WTC11 (cell line): ENCODE data around the gene MBD3L1. TPM values are rescaled to one million over a fixed set of nuclear protein-coding genes. Genes with fewer than 3 reads are reported as not detected.

Experiments used
- ATAC-seq: fragments of 200-7000 bp; cut with Tn5 transposase; 2 replicates; pipeline ENCODE4 v1.10.0; 2021; ENCODE audit warnings: mild to moderate bottlenecking, moderate library complexity
- CTCF ChIA-PET: fragments of 300-600 bp; sonication (Branson Sonifier 250); formaldehyde crosslinking; loops from one replicate; lab custom pipeline; 2021; ENCODE audit warnings: antibody characterized with exemption; lab: Charles Lee
- POLR2A ChIA-PET: fragments of 350-600 bp; sonication (Branson Sonifier 250); formaldehyde crosslinking; loops from one replicate; lab custom pipeline; 2021; ENCODE audit warnings: antibody characterized with exemption; lab: Charles Lee
- DNase-seq: peaks from one replicate; pipeline ENCODE4 v3.0.0; 2021; ENCODE audit warnings: low spot score
- H3K27ac Mint-ChIP-seq: 2 replicates; pipeline ENCODE4 v1.8.0; 2021; ENCODE audit warnings: mixed read lengths
- H3K27me3 Mint-ChIP-seq: 2 replicates; pipeline ENCODE4 v1.8.0; 2021; ENCODE audit warnings: low read depth, mild to moderate bottlenecking, moderate library complexity, mixed read lengths
- H3K36me3 Mint-ChIP-seq: 2 replicates; pipeline ENCODE4 v1.8.0; 2021; ENCODE audit warnings: mixed read lengths
- H3K4me1 Mint-ChIP-seq: 2 replicates; pipeline ENCODE4 v1.8.0; 2022; ENCODE audit warnings: mixed read lengths
- H3K4me3 Mint-ChIP-seq: 2 replicates; pipeline ENCODE4 v1.8.0; 2021; ENCODE audit warnings: mild to moderate bottlenecking, moderate library complexity, mixed read lengths
- H3K9me3 Mint-ChIP-seq: 2 replicates; pipeline ENCODE4 v1.8.0; 2021; ENCODE audit warnings: mixed read lengths
- AR ChIP-seq: fragments of 250-450 bp; sonication (Bioruptor Pico); IDR thresholded peaks from 2 replicates; pipeline ENCODE4 v1.9.0; 2021; ENCODE audit warnings: mild to moderate bottlenecking
- ETV6 ChIP-seq: sonication (generic); formaldehyde crosslinking; IDR thresholded peaks from 2 replicates; pipeline ENCODE4 v1.8.1; 2022; ENCODE audit warnings: mild to moderate bottlenecking, missing genetic modification reagents
- ZNF138 ChIP-seq: sonication (generic); formaldehyde crosslinking; conservative IDR thresholded peaks from 2 replicates; pipeline ENCODE4 v1.8.1; 2022; ENCODE audit warnings: mild to moderate bottlenecking, moderate library complexity, missing genetic modification reagents
- ZNF317 ChIP-seq: sonication (generic); formaldehyde crosslinking; IDR thresholded peaks from 2 replicates; pipeline ENCODE4 v1.8.1; 2023; ENCODE audit warnings: low read depth, mild to moderate bottlenecking, moderate library complexity, missing genetic modification reagents, borderline replicate concordance
- total RNA-seq: library from RNA; stranded (reverse); gene quantifications from 3 replicates; pipeline ENCODE4 v1.2.3, GENCODE V29; 2021
- TF ChIP-seq, protein P1 (sequence below): fragments of 250-450 bp; sonication (Bioruptor Pico); IDR thresholded peaks from 2 replicates; pipeline ENCODE4 v1.9.0; 2021; ENCODE audit warnings: mild to moderate bottlenecking, borderline replicate concordance
- TF ChIP-seq, protein P2 (sequence below): sonication (generic); formaldehyde crosslinking; conservative IDR thresholded peaks from 2 replicates; pipeline ENCODE4 v1.8.1; 2022; ENCODE audit warnings: mild to moderate bottlenecking, missing genetic modification reagents
- TF ChIP-seq, protein P3 (sequence below): fragments of 250-450 bp; sonication (Bioruptor Pico); conservative IDR thresholded peaks from 2 replicates; pipeline ENCODE4 v1.9.0; 2021; ENCODE audit warnings: mild to moderate bottlenecking

MBD3L1 gene
- total RNA-seq, 1 experiment from 2014 or later = not detected

DNA sequence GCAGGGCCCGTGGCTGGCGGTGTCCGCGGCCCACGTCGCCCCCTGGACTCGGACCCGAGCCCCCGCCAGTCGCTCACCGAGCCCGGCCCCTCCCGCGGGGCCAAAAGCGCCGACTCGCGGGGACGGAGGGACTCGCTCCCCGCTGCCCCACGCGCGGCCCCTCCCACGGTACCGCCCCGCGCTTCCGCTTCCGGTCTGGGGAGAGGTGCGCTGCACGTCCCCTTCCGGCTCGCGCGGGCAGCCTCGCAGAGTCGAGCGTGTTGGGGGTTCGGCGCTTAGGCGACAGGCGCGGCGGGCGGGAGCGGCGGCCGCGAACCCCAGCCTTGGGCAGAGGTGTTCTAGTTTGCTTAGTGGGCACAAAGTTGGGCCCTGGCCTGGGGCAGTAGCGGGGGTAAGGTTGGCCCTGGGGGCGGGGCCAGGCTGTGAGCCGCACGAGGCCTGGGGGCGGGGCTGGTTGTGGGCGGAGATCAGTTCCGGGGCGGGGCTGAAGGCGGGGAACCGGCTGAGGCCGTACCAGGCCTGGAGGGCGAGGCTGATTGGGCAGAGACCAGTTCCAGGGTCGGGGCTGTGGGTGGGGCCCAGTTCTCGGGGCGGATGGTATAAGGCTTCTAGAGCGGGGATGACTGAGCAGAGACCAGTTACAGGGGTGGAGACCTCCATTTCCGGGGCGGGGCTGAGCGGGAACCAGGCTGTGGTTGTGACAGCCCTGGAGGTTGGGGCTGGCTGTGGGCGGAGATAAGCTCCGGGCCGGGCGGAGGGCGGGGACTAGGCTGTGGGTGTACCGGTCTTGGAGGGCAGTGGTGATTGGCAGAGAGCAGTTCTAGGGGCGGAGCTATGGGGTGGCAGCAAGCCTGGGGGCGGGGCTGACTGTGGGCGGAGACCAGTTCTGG lies at the start of gene MBD3L1, which contains the start of gene ZNF558 (continued):
- TF ChIP-seq, protein P1, sequence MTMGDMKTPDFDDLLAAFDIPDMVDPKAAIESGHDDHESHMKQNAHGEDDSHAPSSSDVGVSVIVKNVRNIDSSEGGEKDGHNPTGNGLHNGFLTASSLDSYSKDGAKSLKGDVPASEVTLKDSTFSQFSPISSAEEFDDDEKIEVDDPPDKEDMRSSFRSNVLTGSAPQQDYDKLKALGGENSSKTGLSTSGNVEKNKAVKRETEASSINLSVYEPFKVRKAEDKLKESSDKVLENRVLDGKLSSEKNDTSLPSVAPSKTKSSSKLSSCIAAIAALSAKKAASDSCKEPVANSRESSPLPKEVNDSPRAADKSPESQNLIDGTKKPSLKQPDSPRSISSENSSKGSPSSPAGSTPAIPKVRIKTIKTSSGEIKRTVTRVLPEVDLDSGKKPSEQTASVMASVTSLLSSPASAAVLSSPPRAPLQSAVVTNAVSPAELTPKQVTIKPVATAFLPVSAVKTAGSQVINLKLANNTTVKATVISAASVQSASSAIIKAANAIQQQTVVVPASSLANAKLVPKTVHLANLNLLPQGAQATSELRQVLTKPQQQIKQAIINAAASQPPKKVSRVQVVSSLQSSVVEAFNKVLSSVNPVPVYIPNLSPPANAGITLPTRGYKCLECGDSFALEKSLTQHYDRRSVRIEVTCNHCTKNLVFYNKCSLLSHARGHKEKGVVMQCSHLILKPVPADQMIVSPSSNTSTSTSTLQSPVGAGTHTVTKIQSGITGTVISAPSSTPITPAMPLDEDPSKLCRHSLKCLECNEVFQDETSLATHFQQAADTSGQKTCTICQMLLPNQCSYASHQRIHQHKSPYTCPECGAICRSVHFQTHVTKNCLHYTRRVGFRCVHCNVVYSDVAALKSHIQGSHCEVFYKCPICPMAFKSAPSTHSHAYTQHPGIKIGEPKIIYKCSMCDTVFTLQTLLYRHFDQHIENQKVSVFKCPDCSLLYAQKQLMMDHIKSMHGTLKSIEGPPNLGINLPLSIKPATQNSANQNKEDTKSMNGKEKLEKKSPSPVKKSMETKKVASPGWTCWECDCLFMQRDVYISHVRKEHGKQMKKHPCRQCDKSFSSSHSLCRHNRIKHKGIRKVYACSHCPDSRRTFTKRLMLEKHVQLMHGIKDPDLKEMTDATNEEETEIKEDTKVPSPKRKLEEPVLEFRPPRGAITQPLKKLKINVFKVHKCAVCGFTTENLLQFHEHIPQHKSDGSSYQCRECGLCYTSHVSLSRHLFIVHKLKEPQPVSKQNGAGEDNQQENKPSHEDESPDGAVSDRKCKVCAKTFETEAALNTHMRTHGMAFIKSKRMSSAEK (CRISPR knock-in tag) = no peak

GRCh38 chr19:8794823-8795222 lies 37.4 kb upstream of the MBD3L1 start:
- Mint-ChIP-seq H3K27ac (no peak overlapping the region), H3K4me3 (no peak overlapping the region), H3K36me3 (peaks cover 34% of the 10 kb centered on the region), H3K27me3 (peaks cover 3% of the 10 kb centered on the region; the same call in 1 of the 2 replicates), H3K9me3 (peaks cover 45% of the 10 kb centered on the region), H3K4me1 (no peaks in the 10 kb centered on the region)
- ATAC-seq (no peak), DNase-seq (no peak)
- CTCF ChIA-PET = no interaction called here
- POLR2A ChIA-PET = no interaction called here
- no peak for TF ChIP-seq ZNF138 (CRISPR knock-in tag)
- TF ChIP-seq, protein P2, sequence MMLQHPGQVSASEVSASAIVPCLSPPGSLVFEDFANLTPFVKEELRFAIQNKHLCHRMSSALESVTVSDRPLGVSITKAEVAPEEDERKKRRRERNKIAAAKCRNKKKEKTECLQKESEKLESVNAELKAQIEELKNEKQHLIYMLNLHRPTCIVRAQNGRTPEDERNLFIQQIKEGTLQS = no peak
- TF ChIP-seq, protein P3, sequence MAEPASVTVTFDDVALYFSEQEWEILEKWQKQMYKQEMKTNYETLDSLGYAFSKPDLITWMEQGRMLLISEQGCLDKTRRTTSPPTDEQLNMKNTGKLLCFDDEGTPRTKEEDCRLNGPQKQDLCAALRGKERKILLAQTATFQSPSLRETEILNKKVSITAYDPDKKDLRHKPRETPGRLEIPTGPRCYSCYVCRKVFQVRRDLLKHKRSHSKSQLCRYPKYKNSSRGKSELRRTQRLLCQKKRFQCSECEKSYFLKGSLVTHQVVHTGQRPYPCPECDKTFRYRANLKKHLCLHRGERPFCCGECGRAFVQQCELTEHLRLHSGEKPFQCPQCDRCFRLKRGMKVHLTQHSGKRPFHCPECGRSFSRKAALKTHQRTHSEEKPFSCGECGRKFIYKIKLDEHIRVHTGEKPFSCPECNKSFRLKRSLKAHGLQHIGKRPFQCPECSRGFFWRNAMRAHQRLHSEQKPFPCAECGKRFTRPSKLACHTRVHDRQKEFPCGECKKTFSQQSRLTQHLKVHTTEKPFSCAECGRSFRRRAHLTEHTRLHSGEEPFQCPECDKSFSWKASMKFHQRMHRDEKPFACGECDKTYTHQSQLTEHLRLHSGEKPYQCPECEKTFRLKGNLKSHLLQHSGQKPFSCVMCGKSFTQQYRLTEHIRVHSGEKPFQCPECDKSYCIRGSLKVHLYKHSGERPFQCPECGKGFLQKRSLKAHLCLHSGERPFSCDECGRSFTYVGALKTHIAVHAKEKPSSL = no peak
- no peak for TF ChIP-seq AR (CRISPR knock-in tag)

DNA sequence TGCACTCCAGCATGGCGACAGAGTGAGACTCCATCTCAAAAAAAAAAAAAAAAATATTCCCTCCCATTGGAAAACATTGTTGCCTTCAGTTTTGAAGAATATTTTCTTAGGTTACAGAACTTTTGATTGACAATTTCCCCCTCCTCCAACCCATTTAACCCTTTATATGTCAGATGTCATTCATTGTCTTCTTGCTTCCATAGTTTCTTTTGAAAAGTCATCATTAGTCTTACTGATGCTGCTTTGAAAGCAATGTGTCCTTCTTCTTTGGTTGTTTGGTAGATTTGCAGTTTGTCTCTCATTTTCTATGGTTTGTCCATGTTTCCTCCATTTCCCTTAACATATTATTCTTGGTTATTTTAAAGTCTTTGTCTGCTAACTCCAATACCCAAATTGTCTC lies 25.5 kb upstream of the MBD3L1 start:
- ChIA-PET CTCF (no interaction called here), POLR2A (no interaction called here)
- no peak overlapping the region for H3K4me3 Mint-ChIP-seq
- peaks cover 27% of the 10 kb centered on the region for H3K27me3 Mint-ChIP-seq
- TF ChIP-seq ETV6 = no peak
- TF ChIP-seq ZNF317 (CRISPR knock-in tag) = 0 out of 2 replicates have a peak, but pooled peaks have one; percentile 28
- ATAC-seq (no peak), DNase-seq (no peak)
- peaks cover 76% of the 10 kb centered on the region for H3K36me3 Mint-ChIP-seq
- H3K9me3 Mint-ChIP-seq = peaks cover 77% of the 10 kb centered on the region
- no peak overlapping the region for H3K27ac Mint-ChIP-seq
- no peaks in the 10 kb centered on the region for H3K4me1 Mint-ChIP-seq
